Measurements from ENCODE around the gene SPIRE2. TPM values are rescaled to one million over a fixed set of nuclear protein-coding genes. Genes with fewer than 3 reads are reported as not detected.

SPIRE2 gene
- total RNA-seq (2021; ENCODE audit: unreplicated experiment) (21.7 TPM), Bru-seq, nascent RNA (percentile 58 among the genes with signal in this experiment), BruChase-seq, experiment 1, labeled RNA remaining after a 2-hour chase (percentile 70 among the genes with signal in this experiment), BruChase-seq, experiment 2, labeled RNA remaining after a 6-hour chase (percentile 74 among the genes with signal in this experiment)
- polyA plus RNA-seq (2012; ENCODE audit: insufficient read length), result 24.5 TPM
- long read RNA-seq, transcript SPIRE2-201 (15 exons, 3,235 nt), result major isoform, 6 of 24 reads
- long read RNA-seq, partial matches to known transcripts, result 3 of 24 reads
- long read RNA-seq, other reads (novel, unspliced or antisense), result 8 of 24 reads

GRCh38 chr16:89828199-89828869 lies at the start of gene SPIRE2:
Gene SPIRE2, plus strand, starts transcription at chr16:89828475. Its CDS starts 76 bp downstream, at chr16:89828551.
- CTCF ChIA-PET, result no interaction called here

More at GRCh38 chr16:89828199-89828869, at the start of gene SPIRE2:
- Histone ChIP-seq H3K4me3 (ENCODE audit: low read depth in 2 of 2, low read length in 2 of 2) (peak within 1 kb of the TSS; percentile 61 to 69), H3K36me3 (ENCODE audit: control insufficient read depth, insufficient read depth, low read length) (no peaks in the 10 kb centered on the region; the same call in 1 of the 2 replicates), H3K27me3 (ENCODE audit: control insufficient read depth, insufficient read depth, low read length) (no peaks in the 10 kb centered on the region), H3K4me1 (ENCODE audit: control insufficient read depth, insufficient read depth, low read length) (peaks cover 15% of the 10 kb centered on the region), H3K9me3 (ENCODE audit: control insufficient read depth, insufficient read depth, low read depth, low read length) (no peaks in the 10 kb centered on the region), H3K27ac (ENCODE audit: low read length) (peak within 1 kb of the TSS; percentile 75)
- no TSS peak for BruUV-seq (replicated peaks)
- POLR2A ChIA-PET, result no interaction called here
- TF ChIP-seq SIN3A (IDR thresholded peaks at IDR 0.05; ENCODE audit: borderline replicate concordance, insufficient read depth, low read depth, low read length) (peak; percentile 66; the same call in 1 of the 2 replicates), TCF7L2 (IDR thresholded peaks at IDR 0.05; ENCODE audit: low read depth, low read length) (no peak), CTCF (IDR thresholded peaks at IDR 0.05) (no peak), POLR2AphosphoS5 (IDR thresholded peaks at IDR 0.05; ENCODE audit: low read depth, low read length) (no peak), REST (IDR thresholded peaks at IDR 0.05; ENCODE audit: insufficient read depth in 1 of 2, low read depth in 2 of 2, low read length in 1 of 2) (peak; percentile 73 to 89)
- intact Hi-C loops (cut with micrococcal nuclease; ENCODE audit: unreplicated experiment) (no loop called here), in situ Hi-C loops (cut with HindIII; ENCODE audit: low pct_unique_long_range_greater_than_20kb, low sequenced_read_pairs) (no loop called here)
- DNase-seq (ENCODE audit: low read depth, low spot score), result no peak
- peak; percentile 80 for ATAC-seq

All from Panc1 (cell line).